ENCODE results near the gene URM1. TPM values are rescaled to one million over a fixed set of nuclear protein-coding genes. Genes with fewer than 3 reads are reported as not detected.

The URM1 gene
- total RNA-seq, 1 donor from 2014 or later: 56.1 TPM

- Mint-ChIP-seq H3K9me3 (no peaks in the 10 kb centered on the region), H3K27ac (peak overlapping the region; percentile 39), H3K36me3 (no peaks in the 10 kb centered on the region), H3K27me3 (no peaks in the 10 kb centered on the region), H3K4me1 (ENCODE audit: unreplicated experiment) (no peaks in the 10 kb centered on the region), H3K4me3 (no peak overlapping the region)
- TF ChIP-seq CTCF (conservative IDR thresholded peaks at IDR 0.05): no peak
- DNase-seq (ENCODE audit: extremely low spot score, unreplicated experiment): no peak
Measured at GRCh38 chr9:128435611-128436010, 64.4 kb downstream of the URM1 start.

- Mint-ChIP-seq H3K27ac (no peak overlapping the region), H3K27me3 (no peaks in the 10 kb centered on the region), H3K4me3 (no peak overlapping the region), H3K9me3 (no peaks in the 10 kb centered on the region), H3K36me3 (no peaks in the 10 kb centered on the region), H3K4me1 (ENCODE audit: unreplicated experiment) (no peaks in the 10 kb centered on the region)
- TF ChIP-seq CTCF (conservative IDR thresholded peaks at IDR 0.05): peak; percentile 98
- peak; percentile 88 for DNase-seq (ENCODE audit: extremely low spot score, unreplicated experiment)
Measured at GRCh38 chr9:128438343-128439109, 67.4 kb downstream of the URM1 start.

GRCh38 chr9:128439273-128439672 lies 68.1 kb downstream of the URM1 start:
- Mint-ChIP-seq H3K27ac (no peak overlapping the region), H3K4me3 (no peak overlapping the region), H3K27me3 (no peaks in the 10 kb centered on the region), H3K36me3 (no peaks in the 10 kb centered on the region), H3K4me1 (ENCODE audit: unreplicated experiment) (no peaks in the 10 kb centered on the region), H3K9me3 (no peaks in the 10 kb centered on the region)
- DNase-seq (ENCODE audit: extremely low spot score, unreplicated experiment): no peak
- no peak for TF ChIP-seq CTCF (conservative IDR thresholded peaks at IDR 0.05)

Small RNA genes lying within 50 kb of the gene (microRNA-seq; reads per million reads assigned to microRNA genes)
- not detected for gene MIR219B

Other genes with a start within 250 kb of the URM1 start
- gene PTGES2, start 243.6 kb upstream of the URM1 start, total RNA-seq (ENCODE audit: low replicate concordance): 67.2 and 85.0 TPM in 2 replicates
- gene LCN2, start 221.9 kb upstream of the URM1 start, total RNA-seq (ENCODE audit: low replicate concordance): 10.7 and 12.4 TPM in 2 replicates
- gene BBLN, start 211.1 kb upstream of the URM1 start, total RNA-seq (ENCODE audit: low replicate concordance): 108 and 150 TPM in 2 replicates
- 141 and 186 TPM in 2 replicates for gene CIZ1, start 179.8 kb upstream of the URM1 start, total RNA-seq (ENCODE audit: low replicate concordance)
- 16.3 and 112 TPM in 2 replicates for gene DNM1, start 168.0 kb upstream of the URM1 start, total RNA-seq (ENCODE audit: low replicate concordance)
- 91.5 and 124 TPM in 2 replicates for gene GOLGA2, start 95.4 kb upstream of the URM1 start, total RNA-seq (ENCODE audit: low replicate concordance)
- 23.0 and 25.1 TPM in 2 replicates for gene SWI5, start 95.1 kb upstream of the URM1 start, total RNA-seq (ENCODE audit: low replicate concordance)
- 32.9 and 40.4 TPM in 2 replicates for gene TRUB2, start 48.9 kb upstream of the URM1 start, total RNA-seq (ENCODE audit: low replicate concordance)
- 58.5 and 60.5 TPM in 2 replicates for gene COQ4, start 48.5 kb upstream of the URM1 start, total RNA-seq (ENCODE audit: low replicate concordance)
- gene SLC27A4, start 30.8 kb upstream of the URM1 start, total RNA-seq (ENCODE audit: low replicate concordance): 42.2 and 47.2 TPM in 2 replicates
- 47.3 and 60.8 TPM in 2 replicates for gene CERCAM, start 49.5 kb downstream of the URM1 start, total RNA-seq (ENCODE audit: low replicate concordance)
- gene ODF2, start 84.6 kb downstream of the URM1 start, total RNA-seq (ENCODE audit: low replicate concordance): 38.2 and 59.1 TPM in 2 replicates
- 17.6 and 21.8 TPM in 2 replicates for gene GLE1, start 133.3 kb downstream of the URM1 start, total RNA-seq (ENCODE audit: low replicate concordance)
- 267 and 270 TPM in 2 replicates for gene SPTAN1, start 181.2 kb downstream of the URM1 start, total RNA-seq (ENCODE audit: low replicate concordance)